NB4 (cell line): Measurements from ENCODE around the gene DDX3X.

ENCODE experiments used
- POLR2A ChIP-seq: IDR thresholded peaks from 2 replicates; pipeline ENCODE4 v1.6.1; 2011; ENCODE audit warnings: mild to moderate bottlenecking; ENCODE audit not compliant: insufficient read length; ENCODE audit errors: extremely low read depth
- TF ChIP-seq, protein P1 (sequence below): IDR thresholded peaks from one replicate; pipeline ENCODE4 v1.5.1; 2012; ENCODE audit warnings: low read depth, low read length
- TF ChIP-seq, protein P2 (sequence below): IDR thresholded peaks from 2 replicates; pipeline ENCODE4 v1.6.1; 2011; ENCODE audit warnings: low read depth, low read length

DNA sequence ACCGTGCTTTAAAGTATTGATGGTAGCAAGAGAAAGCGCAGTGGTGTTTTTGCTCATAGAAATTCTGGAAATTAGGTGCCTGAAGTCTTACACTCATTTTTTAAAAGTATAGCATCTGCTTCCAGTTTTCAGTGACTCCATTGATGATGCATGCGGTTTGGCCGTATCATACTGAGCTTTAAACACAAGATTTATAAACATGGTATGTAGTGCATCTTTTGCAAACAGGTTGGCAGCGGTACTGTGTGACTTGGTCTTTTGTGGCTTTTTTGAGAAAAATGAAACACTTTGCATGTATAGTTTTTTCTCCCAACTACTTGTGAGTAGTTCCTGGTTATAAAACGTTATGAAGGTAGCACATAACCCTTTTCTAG lies 2.0 kb downstream of the DDX3X start:
- TF ChIP-seq POLR2A, result no peak
- TF ChIP-seq, protein P1, sequence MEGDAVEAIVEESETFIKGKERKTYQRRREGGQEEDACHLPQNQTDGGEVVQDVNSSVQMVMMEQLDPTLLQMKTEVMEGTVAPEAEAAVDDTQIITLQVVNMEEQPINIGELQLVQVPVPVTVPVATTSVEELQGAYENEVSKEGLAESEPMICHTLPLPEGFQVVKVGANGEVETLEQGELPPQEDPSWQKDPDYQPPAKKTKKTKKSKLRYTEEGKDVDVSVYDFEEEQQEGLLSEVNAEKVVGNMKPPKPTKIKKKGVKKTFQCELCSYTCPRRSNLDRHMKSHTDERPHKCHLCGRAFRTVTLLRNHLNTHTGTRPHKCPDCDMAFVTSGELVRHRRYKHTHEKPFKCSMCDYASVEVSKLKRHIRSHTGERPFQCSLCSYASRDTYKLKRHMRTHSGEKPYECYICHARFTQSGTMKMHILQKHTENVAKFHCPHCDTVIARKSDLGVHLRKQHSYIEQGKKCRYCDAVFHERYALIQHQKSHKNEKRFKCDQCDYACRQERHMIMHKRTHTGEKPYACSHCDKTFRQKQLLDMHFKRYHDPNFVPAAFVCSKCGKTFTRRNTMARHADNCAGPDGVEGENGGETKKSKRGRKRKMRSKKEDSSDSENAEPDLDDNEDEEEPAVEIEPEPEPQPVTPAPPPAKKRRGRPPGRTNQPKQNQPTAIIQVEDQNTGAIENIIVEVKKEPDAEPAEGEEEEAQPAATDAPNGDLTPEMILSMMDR, result no peak
- TF ChIP-seq, protein P2, sequence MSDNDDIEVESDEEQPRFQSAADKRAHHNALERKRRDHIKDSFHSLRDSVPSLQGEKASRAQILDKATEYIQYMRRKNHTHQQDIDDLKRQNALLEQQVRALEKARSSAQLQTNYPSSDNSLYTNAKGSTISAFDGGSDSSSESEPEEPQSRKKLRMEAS, result no peak
